Transverse colon (tissue), 4 donors: ENCODE data around the gene DOCK3. TPM values are rescaled to one million over a fixed set of nuclear protein-coding genes. Genes with fewer than 3 reads are reported as not detected.
"Not testable (repeated sequence)": the region's sequence is repeated elsewhere in the genome, so short reads cannot be mapped to it uniquely, and the experiment has no call there.

Experiments used
- DNase-seq: peaks from one replicate; pipeline ENCODE4 v3.0.0-alpha.2; 2019
- H3K27ac ChIP-seq, 4 donors: fragments of 200-600 bp; sonication (generic); 2 replicates each; pipeline ENCODE4 v1.5.1; 2016 to 2018; ENCODE audit warnings: inconsistent platforms in 4 of 4
- H3K27me3 ChIP-seq: fragments of 200-600 bp; sonication (generic); 2 replicates; pipeline ENCODE4 v1.5.1; 2017; ENCODE audit warnings: inconsistent platforms
- H3K36me3 ChIP-seq, 4 donors: fragments of 200-600 bp; sonication (generic); 2 replicates each; pipeline ENCODE4 v1.5.1; 2017 to 2019; ENCODE audit warnings: inconsistent platforms in 4 of 4
- H3K4me1 ChIP-seq, 4 donors: fragments of 200-600 bp; sonication (generic); 2 replicates each; pipeline ENCODE4 v1.5.1; 2017 to 2020; ENCODE audit warnings: inconsistent platforms in 4 of 4
- H3K4me3 ChIP-seq, 4 donors: fragments of 200-600 bp; sonication (generic); 1 replicate in 1 of 4; 2 replicates in 3 of 4; pipeline versions ENCODE4 v1.5.1 to v1.6.1; 2017 to 2019; ENCODE audit warnings: inconsistent platforms in 4 of 4
- H3K9me3 ChIP-seq, 2 donors: fragments of 200-600 bp; sonication (generic); 2 replicates each; pipeline ENCODE4 v1.5.1; 2017 to 2019; ENCODE audit warnings: inconsistent platforms in 2 of 2
- CTCF ChIP-seq, 5 experiments: fragments of 200-600 bp in 3 of 5; fragments of 450-650 bp in 2 of 5; sonication (generic) in 3 of 5; IDR thresholded peaks; 1 replicate in 2 of 5; 2 replicates in 3 of 5; pipeline ENCODE4 v1.5.1; 2016 to 2017; ENCODE audit warnings: antibody characterized with exemption in 5 of 5, inconsistent platforms in 3 of 5, mild to moderate bottlenecking in 2 of 5, moderate library complexity in 1 of 5
- EP300 ChIP-seq: sonication (generic); formaldehyde crosslinking; IDR thresholded peaks from one replicate; pipeline ENCODE4 v1.6.1; 2017; ENCODE audit warnings: antibody characterized with exemption, low read depth
- POLR2A ChIP-seq: fragments of 450-650 bp; IDR thresholded peaks from one replicate; pipeline ENCODE4 v1.6.1; 2016; ENCODE audit warnings: antibody characterized with exemption, mild to moderate bottlenecking, moderate library complexity
- POLR2AphosphoS5 ChIP-seq, 3 donors: sonication (generic); formaldehyde crosslinking; IDR thresholded peaks; one replicate each; pipeline ENCODE4 v1.6.1; 2016; ENCODE audit warnings: antibody characterized with exemption in 3 of 3
- WGBS, 2 donors: methylation state at CpG; one replicate each; pipeline ENCODE4 v1.1.5; 2018; ENCODE audit warnings: low coverage in 1 of 2; 5-methylcytosine and 5-hydroxymethylcytosine counted together
- in situ Hi-C, 4 donors: fragments of 200-750 bp; cut with MboI; loops; one replicate each; pipeline versions ENCODE4 v1.15.0 to v1.15.1; 2017; ENCODE audit warnings: low sequenced_read_pairs in 3 of 4, low pct_ligation_motif_present in 1 of 4, low pct_unique_long_range_greater_than_20kb in 1 of 4
- intact Hi-C: fragments of 100-400 bp; cut with DNase I; formaldehyde crosslinking; loops from one replicate; pipeline ENCODE4 v1.15.1; 2023; ENCODE audit warnings: low total_unique reads
- total RNA-seq, 4 donors: library from RNA; depleted of rRNA; stranded (reverse); fragments of >200 nt; gene quantifications; one replicate each; pipeline ENCODE4 v1.1.0, GENCODE V29; 2016

The DOCK3 gene
- total RNA-seq, 4 donors from 2014 or later = 0.41 to 0.75 (median 0.62) TPM

GRCh38 chr3:51190199-51190598 is 515.5 kb downstream of the DOCK3 start:
- H3K9me3 ChIP-seq = no peaks in the 10 kb centered on the region
- H3K36me3 ChIP-seq = no peaks in the 10 kb centered on the region
- no peak overlapping the region for H3K27ac ChIP-seq
- H3K4me3 ChIP-seq = no peak overlapping the region
- H3K27me3 ChIP-seq = no peaks in the 10 kb centered on the region
- TF ChIP-seq POLR2AphosphoS5 (IDR thresholded peaks at IDR 0.05) = no peak
- TF ChIP-seq POLR2A = no peak
- no peak for TF ChIP-seq CTCF (IDR thresholded peaks at IDR 0.05)
- no peak for TF ChIP-seq EP300
- WGBS, 2 donors = 73 to 86% methylated on average over 1 of the region's 1 CpG
- intact Hi-C loops (no loop called here), in situ Hi-C loops (no loop called here)
- H3K4me1 ChIP-seq = no peaks in the 10 kb centered on the region
- no peak for DNase-seq

GRCh38 chr3:51190827-51191226 is 516.1 kb downstream of the DOCK3 start:
- WGBS, 2 donors = 40 to 48% methylated on average over 1 to 3 of the region's 3 CpGs
- no peak for DNase-seq
- in situ Hi-C loops = no loop called here

GRCh38 chr3:51191768-51192167 is 517.0 kb downstream of the DOCK3 start:
- intact Hi-C loops = no loop called here
- Histone ChIP-seq H3K27ac (no peak overlapping the region), H3K9me3 (no peaks in the 10 kb centered on the region), H3K4me3 (no peak overlapping the region), H3K4me1 (no peaks in the 10 kb centered on the region), H3K36me3 (no peaks in the 10 kb centered on the region), H3K27me3 (no peaks in the 10 kb centered on the region)
- DNase-seq = no peak
- in situ Hi-C loops = no loop called here
- no peak for TF ChIP-seq POLR2A
- TF ChIP-seq CTCF (IDR thresholded peaks at IDR 0.05) = no peak
- no peak for TF ChIP-seq POLR2AphosphoS5 (IDR thresholded peaks at IDR 0.05)
- no peak for TF ChIP-seq EP300

More at GRCh38 chr3:51190827-51191226, 516.1 kb downstream of the DOCK3 start:
- no peaks in the 10 kb centered on the region for H3K4me1 ChIP-seq
- no peak overlapping the region for H3K27ac ChIP-seq
- H3K27me3 ChIP-seq = no peaks in the 10 kb centered on the region
- no peaks in the 10 kb centered on the region for H3K9me3 ChIP-seq
- no peak overlapping the region for H3K4me3 ChIP-seq
- intact Hi-C loops = no loop called here
- no peaks in the 10 kb centered on the region for H3K36me3 ChIP-seq
- TF ChIP-seq POLR2AphosphoS5 (IDR thresholded peaks at IDR 0.05) (no peak), POLR2A (no peak), EP300 (no peak), CTCF (IDR thresholded peaks at IDR 0.05) (no peak)

GRCh38 chr3:51198477-51198876 is 523.8 kb downstream of the DOCK3 start:
- WGBS, 2 donors = 74 to 81% methylated on average over 3 of the region's 3 CpGs
- intact Hi-C loops = loop anchor here (1.0 kb wide), 1 partner anchor 41 kb away; no protein-coding TSS in a partner anchor
- Histone ChIP-seq H3K4me3 (no peak overlapping the region), H3K4me1 (no peaks in the 10 kb centered on the region), H3K27me3 (no peaks in the 10 kb centered on the region), H3K9me3 (no peaks in the 10 kb centered on the region), H3K27ac (no peak overlapping the region), H3K36me3 (no peaks in the 10 kb centered on the region)
- in situ Hi-C loops = no loop called here
- no peak for DNase-seq
- TF ChIP-seq POLR2A (no peak), POLR2AphosphoS5 (IDR thresholded peaks at IDR 0.05) (no peak), EP300 (no peak), CTCF (IDR thresholded peaks at IDR 0.05) (no peak)

GRCh38 chr3:51199296-51199695 is 524.6 kb downstream of the DOCK3 start:
- WGBS, 2 donors = 93% methylated on average over 13 of the region's 13 CpGs; no CpG with 5 or more reads in 1 of the 2 donors
- H3K27me3 ChIP-seq, intact Hi-C loops, H3K27ac ChIP-seq, DNase-seq, in situ Hi-C loops, H3K4me3 ChIP-seq, H3K4me1 ChIP-seq, H3K36me3 ChIP-seq, H3K9me3 ChIP-seq: not testable (repeated sequence)
